Subcutaneous adipose tissue (tissue), 4 donors: ENCODE data around the gene GALNT14. TPM values are rescaled to one million over a fixed set of nuclear protein-coding genes. Genes with fewer than 3 reads are reported as not detected.

ENCODE experiments used
- CTCF ChIP-seq: fragments of 450-650 bp; IDR thresholded peaks from one replicate; pipeline ENCODE4 v1.5.1; 2016; ENCODE audit warnings: low read depth, mild to moderate bottlenecking, control low read depth, antibody characterized with exemption, moderate library complexity
- total RNA-seq, 4 donors: library from RNA; depleted of rRNA; stranded (reverse); fragments of >200 nt; gene quantifications; one replicate each; pipeline ENCODE4 v1.1.0, GENCODE V29; 2016

The GALNT14 gene
- total RNA-seq, 4 donors from 2014 or later, result 0.66 to 1.1 (median 0.90) TPM

GRCh38 chr2:31101701-31102100 is 36.5 kb downstream of the GALNT14 start:
- TF ChIP-seq CTCF, result no peak

- TF ChIP-seq CTCF, result no peak
Measured at GRCh38 chr2:31097962-31098613, 40.2 kb downstream of the GALNT14 start.

GRCh38 chr2:31090188-31090587 is 48.1 kb downstream of the GALNT14 start:
- TF ChIP-seq CTCF, result no peak

GRCh38 chr2:31089645-31090044 is 48.6 kb downstream of the GALNT14 start:
- TF ChIP-seq CTCF, result no peak

GRCh38 chr2:31088504-31089195 is 49.6 kb downstream of the GALNT14 start:
- no peak for TF ChIP-seq CTCF

GRCh38 chr2:31087491-31087890 is 50.7 kb downstream of the GALNT14 start:
- TF ChIP-seq CTCF, result no peak

GRCh38 chr2:31086590-31086989 is 51.6 kb downstream of the GALNT14 start:
- TF ChIP-seq CTCF, result no peak
